ENCODE measurements around the gene C17orf113. TPM values are rescaled to one million over a fixed set of nuclear protein-coding genes. Genes with fewer than 3 reads are reported as not detected.

Gene C17orf113
- total and polyA plus RNA-seq, 2 of the 13 experiments (the other 11 are each of a cell fraction or from before 2014, with no cell fraction given): 0.87 to 1.1 TPM

GRCh38 chr17:42087736-42088705, 37.6 kb upstream of the C17orf113 start (continued):
- TF ChIP-seq ZBTB14 (CRISPR knock-in tag; IDR thresholded peaks at IDR 0.05): no peak
- TF ChIP-seq ZNF263 (CRISPR knock-in tag; IDR thresholded peaks at IDR 0.05): 0 out of 2 replicates have a peak, but pooled peaks have one; percentile 2
- TF ChIP-seq ATF3 (CRISPR knock-in tag; IDR thresholded peaks at IDR 0.05): no peak
- no peak for TF ChIP-seq ZNF607 (CRISPR knock-in tag; IDR thresholded peaks at IDR 0.05; ENCODE audit: borderline replicate concordance)
- no peak for TF ChIP-seq ZNF563 (CRISPR knock-in tag; IDR thresholded peaks at IDR 0.05)
- no peak for TF ChIP-seq MAZ (IDR thresholded peaks at IDR 0.05; ENCODE audit: borderline replicate concordance, low read depth, low read length)
- TF ChIP-seq MAZ (CRISPR knock-in tag; IDR thresholded peaks at IDR 0.05; ENCODE audit: low read depth): peak; percentile 54; the same call in 1 of the 2 replicates
- no peak for TF ChIP-seq HMGXB4 (CRISPR knock-in tag; IDR thresholded peaks at IDR 0.05; ENCODE audit: borderline replicate concordance in 1 of 2, low read depth in 1 of 2)
- no peak for TF ChIP-seq POLR2G (IDR thresholded peaks at IDR 0.05; ENCODE audit: low read depth, low read length)
- no peak for TF ChIP-seq ZNF253 (CRISPR knock-in tag; IDR thresholded peaks at IDR 0.05; ENCODE audit: borderline replicate concordance)
- TF ChIP-seq ZNF335 (CRISPR knock-in tag; IDR thresholded peaks at IDR 0.05): no peak
- peak; percentile 56; the same call in 1 of the 2 replicates for TF ChIP-seq GABPB1 (CRISPR knock-in tag; IDR thresholded peaks at IDR 0.05)
- no peak for TF ChIP-seq BRD4 (CRISPR knock-in tag; IDR thresholded peaks at IDR 0.05)
- no peak for TF ChIP-seq ZBTB8A (CRISPR knock-in tag; IDR thresholded peaks at IDR 0.05; ENCODE audit: borderline replicate concordance, low read depth)
- TF ChIP-seq SMYD3 (CRISPR knock-in tag; IDR thresholded peaks at IDR 0.05): no peak
- no peak for TF ChIP-seq PRDM10 (CRISPR knock-in tag; IDR thresholded peaks at IDR 0.05; ENCODE audit: low read depth)
- peak; percentile 64; the same call in 1 of the 2 replicates for TF ChIP-seq HDAC1 (CRISPR knock-in tag; IDR thresholded peaks at IDR 0.05)
- no peak for TF ChIP-seq ARID2 (CRISPR knock-in tag; IDR thresholded peaks at IDR 0.05; ENCODE audit: borderline replicate concordance)
- TF ChIP-seq ZNF724P (CRISPR knock-in tag; IDR thresholded peaks at IDR 0.05; ENCODE audit: borderline replicate concordance): 0 out of 2 replicates have a peak, but pooled peaks have one; percentile 24

All from HepG2 (cell line).